Endothelial cell of umbilical vein (primary cell): ENCODE data around the gene TNPO2. TPM values are rescaled to one million over a fixed set of nuclear protein-coding genes. Genes with fewer than 3 reads are reported as not detected.

Source experiments
- BruUV-seq: library from RNA; stranded (reverse); fragments of 400-500 nt; replicated peaks from 2 replicates; lab custom pipeline; 2021; lab: Mats Ljungman, UMichigan
- CTCF ChIA-PET: fragments of 300-600, 350-600 bp; sonication (Branson Sonifier 250); formaldehyde crosslinking; loops from one replicate; lab custom pipeline; 2021; ENCODE audit warnings: antibody characterized with exemption, inconsistent platforms; lab: Charles Lee
- POLR2A ChIA-PET: fragments of 300-600, 350-600 bp; sonication (Branson Sonifier 250); formaldehyde crosslinking; loops from one replicate; lab custom pipeline; 2021; ENCODE audit warnings: antibody characterized with exemption, inconsistent platforms; lab: Charles Lee
- DNase-seq: peaks from one replicate; pipeline ENCODE4 v3.0.0-alpha.2; 2011; ENCODE audit warnings: low read depth, low spot score
- FAIRE-seq: peaks from 2 replicates; lab custom pipeline; 2011; peaks lifted over from hg19 to GRCh38; lab: Jason Lieb, UNC
- H2AFZ ChIP-seq: 2 replicates; pipeline ENCODE4 v1.6.0; 2012; ENCODE audit warnings: low read depth, low read length, control low read depth, inconsistent platforms
- H3K27ac ChIP-seq: 2 replicates; pipeline ENCODE4 v1.5.1; 2011; ENCODE audit warnings: low read depth, mild to moderate bottlenecking, control low read depth, low read length, moderate library complexity; ENCODE audit not compliant: insufficient read depth
- H3K27me3 ChIP-seq, 2 experiments: 2 replicates each; pipeline versions ENCODE4 v1.6.0 to v1.6.1; 2011; ENCODE audit warnings: low read length in 2 of 2, mixed read lengths in 1 of 2; ENCODE audit not compliant: control insufficient read depth in 2 of 2, insufficient read depth in 2 of 2
- H3K36me3 ChIP-seq, 2 experiments: 2 replicates in 1 of 2; 3 replicates in 1 of 2; pipeline ENCODE4 v1.5.1; 2011; ENCODE audit warnings: low read length in 2 of 2, mild to moderate bottlenecking in 1 of 2, moderate library complexity in 1 of 2; ENCODE audit not compliant: control insufficient read depth in 2 of 2, insufficient read depth in 2 of 2; ENCODE audit errors: extremely low read depth in 1 of 2
- H3K4me1 ChIP-seq: 3 replicates; pipeline ENCODE4 v1.5.1; 2011; ENCODE audit warnings: mild to moderate bottlenecking, low read length; ENCODE audit not compliant: control insufficient read depth, insufficient read depth; ENCODE audit errors: extremely low read depth
- H3K4me2 ChIP-seq: 2 replicates; pipeline ENCODE4 v1.6.1; 2011; ENCODE audit warnings: low read length, control low read depth, mixed read lengths; ENCODE audit not compliant: insufficient read depth
- H3K4me3 ChIP-seq, 3 experiments: fragments of 200-600 bp in 1 of 3; sonication (generic), shearing (Covaris generic) in 1 of 3; replicated peaks in 1 of 3; 2 replicates each; pipeline ENCODE4 v1.5.1; 2011 to 2016; ENCODE audit warnings: control low read depth in 3 of 3, low read length in 3 of 3, mild to moderate bottlenecking in 2 of 3, inconsistent platforms in 1 of 3, low read depth in 1 of 3, moderate library complexity in 1 of 3; ENCODE audit not compliant: insufficient read depth in 1 of 3
- H3K79me2 ChIP-seq: 2 replicates; pipeline ENCODE4 v1.6.0; 2012; ENCODE audit warnings: low read length, inconsistent platforms; ENCODE audit not compliant: control insufficient read depth, insufficient read depth
- H3K9ac ChIP-seq: replicated peaks from 2 replicates; pipeline ENCODE3; 2011; ENCODE audit warnings: low read length, control low read depth; ENCODE audit not compliant: insufficient read depth; ENCODE audit errors: extremely low read depth
- H3K9me1 ChIP-seq: replicated peaks from 3 replicates; pipeline ENCODE4 v1.6.0; 2011; ENCODE audit warnings: mild to moderate bottlenecking, low read length; ENCODE audit not compliant: control insufficient read depth, insufficient read depth; ENCODE audit errors: extremely low read depth
- H3K9me3 ChIP-seq: replicated peaks from 2 replicates; pipeline ENCODE4 v1.5.1; 2012; ENCODE audit warnings: low read length, inconsistent platforms; ENCODE audit not compliant: control insufficient read depth, insufficient read depth
- H4K20me1 ChIP-seq: replicated peaks from 2 replicates; pipeline ENCODE3; 2011; ENCODE audit warnings: mild to moderate bottlenecking, low read length; ENCODE audit not compliant: control insufficient read depth, insufficient read depth; ENCODE audit errors: extremely low read depth
- CTCF ChIP-seq, 2 donors: IDR thresholded peaks; 1 replicate in 1 of 2; 2 replicates in 1 of 2; pipeline ENCODE4 v1.5.1; 2011; ENCODE audit warnings: low read length in 2 of 2, mild to moderate bottlenecking in 2 of 2, moderate library complexity in 2 of 2, control low read depth in 1 of 2, inconsistent platforms in 1 of 2, low read depth in 1 of 2; ENCODE audit not compliant: insufficient read depth in 1 of 2; ENCODE audit errors: extremely low read depth in 1 of 2
- EZH2 ChIP-seq: IDR thresholded peaks from 2 replicates; pipeline ENCODE4 v1.6.1; 2012; ENCODE audit warnings: borderline replicate concordance, low read depth, mild to moderate bottlenecking, moderate library complexity, low read length, inconsistent platforms; ENCODE audit not compliant: severe bottlenecking
- FOS ChIP-seq: IDR thresholded peaks from 2 replicates; pipeline ENCODE4 v1.6.1; 2011; ENCODE audit warnings: mild to moderate bottlenecking, low read length, moderate library complexity, borderline replicate concordance; ENCODE audit not compliant: insufficient read depth
- GATA2 ChIP-seq: IDR thresholded peaks from 2 replicates; pipeline ENCODE4 v1.7.0; 2011; ENCODE audit warnings: low read depth, mild to moderate bottlenecking, moderate library complexity, mixed read lengths, low read length; ENCODE audit not compliant: insufficient read length, insufficient read depth
- JUN ChIP-seq: IDR thresholded peaks from 2 replicates; pipeline ENCODE4 v1.6.1; 2011; ENCODE audit warnings: borderline replicate concordance, low read depth; ENCODE audit not compliant: insufficient read length, insufficient read depth
- MYC ChIP-seq: IDR thresholded peaks from one replicate; pipeline ENCODE4 v1.6.1; 2011; ENCODE audit warnings: mild to moderate bottlenecking, low read depth, low read length
- POLR2A ChIP-seq: IDR thresholded peaks from 2 replicates; pipeline ENCODE4 v1.6.1; 2012; ENCODE audit warnings: low read depth, mild to moderate bottlenecking, control low read depth, low read length
- POLR2AphosphoS5 ChIP-seq: IDR thresholded peaks from 2 replicates; pipeline ENCODE4 v1.6.1; 2012; ENCODE audit warnings: low read depth, mild to moderate bottlenecking, control low read depth, low read length, moderate library complexity; ENCODE audit not compliant: insufficient read depth
- dilution Hi-C: fragments of 300-500 bp; cut with MboI; formaldehyde crosslinking; loops from one replicate; pipeline ENCODE4 v1.15.0; 2019; ENCODE audit warnings: low sequenced_read_pairs; ENCODE audit not compliant: extremely low pct_ligation_motif_present
- intact Hi-C: fragments of 100-400 bp; cut with micrococcal nuclease; formaldehyde crosslinking; loops from one replicate; pipeline ENCODE4 v1.10.0; 2022
- polyA plus RNA-seq, 4 experiments: library from polyadenylated mRNA; depleted of rRNA in 3 of 4; stranded (reverse) in 3 of 4; unstranded in 1 of 4; fragments of >200 nt; gene quantifications; 2 replicates each; pipeline versions ENCODE4 v1.2.1 to v1.2.3, GENCODE V29; 2011 to 2012; ENCODE audit warnings: missing spikeins in 1 of 4
- total RNA-seq: library from RNA; stranded (reverse); gene quantifications from 2 replicates; pipeline ENCODE4 v1.2.3, GENCODE V29; 2021
- TF ChIP-seq, protein P1 (sequence below): IDR thresholded peaks from 2 replicates; pipeline ENCODE4 v1.6.1; 2011; ENCODE audit not compliant: insufficient read depth, insufficient read length

The TNPO2 gene
- total and polyA plus RNA-seq, 2 donors (not counting 3 experiments of a cell fraction or from before 2014, with no cell fraction given): 94.5 to 98.8 TPM

DNA sequence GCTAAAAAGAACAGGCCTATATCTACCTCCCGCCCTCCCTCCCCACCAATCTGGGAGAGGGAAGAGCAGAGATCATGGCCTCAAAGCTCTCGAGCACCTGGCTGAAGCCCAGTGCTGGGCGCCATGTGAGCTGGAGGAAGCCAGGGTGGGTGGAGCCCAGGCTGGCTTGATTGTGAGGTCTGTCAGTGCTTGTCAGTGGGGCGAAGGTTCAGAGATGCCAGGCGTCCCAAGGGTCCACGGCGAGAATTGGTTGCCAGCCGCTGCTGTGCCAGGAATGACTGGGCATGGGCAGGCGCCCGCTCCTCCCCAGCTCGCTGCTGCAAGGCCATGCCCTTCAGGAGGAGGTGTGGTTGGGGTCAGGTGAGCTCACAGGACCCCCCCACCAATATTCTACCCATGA lies 39.4 kb upstream of the TNPO2 start:
- no peak for FAIRE-seq
- CTCF ChIA-PET: interaction anchor here (9.9 to 12.6 kb wide), 3 partner anchors 12 to 85 kb away, joined by 144 to 524 read pairs (median 481); partner anchors contain the start of genes HOOK2, JUNB, PRDX2 and THSD8
- BruUV-seq: no TSS peak

More for the DNA sequence above, 39.4 kb upstream of the TNPO2 start:
- dilution Hi-C loops (no loop called here), intact Hi-C loops (no loop called here)
- H3K27ac ChIP-seq: no peak overlapping the region
- H3K4me2 ChIP-seq: no peak overlapping the region
- H3K9me3 ChIP-seq: no peaks in the 10 kb centered on the region
- no peaks in the 10 kb centered on the region for H3K4me1 ChIP-seq
- H3K9me1 ChIP-seq: no peaks in the 10 kb centered on the region
- POLR2A ChIA-PET: interaction anchor here (1.6 kb wide), 1 partner anchor 29 kb away, joined by 5 read pairs; the partner anchor contains the start of gene JUNB
- H4K20me1 ChIP-seq: no peaks in the 10 kb centered on the region
- no peak for DNase-seq
- H3K79me2 ChIP-seq: no peaks in the 10 kb centered on the region
- H3K27me3 ChIP-seq: no peaks in the 10 kb centered on the region
- H3K4me3 ChIP-seq: no peak overlapping the region
- H3K36me3 ChIP-seq: no peaks in the 10 kb centered on the region
- TF ChIP-seq FOS (no peak), POLR2AphosphoS5 (no peak), EZH2 (no peak), POLR2A (no peak), JUN (no peak), CTCF (IDR thresholded peaks at IDR 0.05; ENCODE audit: extremely low read depth in 1 of 2, insufficient read depth in 1 of 2, low read depth in 1 of 2, low read length in 2 of 2) (no peak), GATA2 (no peak), MYC (no peak)
- TF ChIP-seq, protein P1, sequence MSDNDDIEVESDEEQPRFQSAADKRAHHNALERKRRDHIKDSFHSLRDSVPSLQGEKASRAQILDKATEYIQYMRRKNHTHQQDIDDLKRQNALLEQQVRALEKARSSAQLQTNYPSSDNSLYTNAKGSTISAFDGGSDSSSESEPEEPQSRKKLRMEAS: no peak
- no peak overlapping the region for H2AFZ ChIP-seq
- H3K9ac ChIP-seq: no peak overlapping the region
